ENCODE measurements around the gene OTUB2. TPM values are rescaled to one million over a fixed set of nuclear protein-coding genes. Genes with fewer than 3 reads are reported as not detected.

Gene OTUB2
- total RNA-seq, 2 donors from 2014 or later = 2.2 to 2.7 TPM

- Histone ChIP-seq H3K9me3 (no peaks in the 10 kb centered on the region), H3K4me3 (no peak overlapping the region), H3K9ac (ENCODE audit: low read depth in 2 of 2, low read length in 2 of 2) (no peak overlapping the region), H3K27ac (no peak overlapping the region), H3K36me3 (no peaks in the 10 kb centered on the region), H3K27me3 (no peaks in the 10 kb centered on the region), H3K4me1 (no peaks in the 10 kb centered on the region)
- DNase-seq = no peak
- intact Hi-C loops (cut with DNase I) = no loop called here
- TF ChIP-seq, protein P1, sequence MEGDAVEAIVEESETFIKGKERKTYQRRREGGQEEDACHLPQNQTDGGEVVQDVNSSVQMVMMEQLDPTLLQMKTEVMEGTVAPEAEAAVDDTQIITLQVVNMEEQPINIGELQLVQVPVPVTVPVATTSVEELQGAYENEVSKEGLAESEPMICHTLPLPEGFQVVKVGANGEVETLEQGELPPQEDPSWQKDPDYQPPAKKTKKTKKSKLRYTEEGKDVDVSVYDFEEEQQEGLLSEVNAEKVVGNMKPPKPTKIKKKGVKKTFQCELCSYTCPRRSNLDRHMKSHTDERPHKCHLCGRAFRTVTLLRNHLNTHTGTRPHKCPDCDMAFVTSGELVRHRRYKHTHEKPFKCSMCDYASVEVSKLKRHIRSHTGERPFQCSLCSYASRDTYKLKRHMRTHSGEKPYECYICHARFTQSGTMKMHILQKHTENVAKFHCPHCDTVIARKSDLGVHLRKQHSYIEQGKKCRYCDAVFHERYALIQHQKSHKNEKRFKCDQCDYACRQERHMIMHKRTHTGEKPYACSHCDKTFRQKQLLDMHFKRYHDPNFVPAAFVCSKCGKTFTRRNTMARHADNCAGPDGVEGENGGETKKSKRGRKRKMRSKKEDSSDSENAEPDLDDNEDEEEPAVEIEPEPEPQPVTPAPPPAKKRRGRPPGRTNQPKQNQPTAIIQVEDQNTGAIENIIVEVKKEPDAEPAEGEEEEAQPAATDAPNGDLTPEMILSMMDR (IDR thresholded peaks at IDR 0.05) = no peak
Measured at GRCh38 chr14:94027566-94028449, 1.7 kb downstream of the OTUB2 start.

GRCh38 chr14:94028450-94028826 lies 2.3 kb downstream of the OTUB2 start:
- Histone ChIP-seq H3K4me1 (no peaks in the 10 kb centered on the region), H3K27me3 (no peaks in the 10 kb centered on the region), H3K9me3 (no peaks in the 10 kb centered on the region), H3K36me3 (no peaks in the 10 kb centered on the region), H3K9ac (ENCODE audit: low read depth in 2 of 2, low read length in 2 of 2) (no peak overlapping the region), H3K4me3 (no peak overlapping the region), H3K27ac (no peak overlapping the region)
- intact Hi-C loops (cut with DNase I) = no loop called here
- no peak for DNase-seq
- TF ChIP-seq, protein P1 (IDR thresholded peaks at IDR 0.05) = no peak

- Histone ChIP-seq H3K27me3 (no peaks in the 10 kb centered on the region), H3K9ac (ENCODE audit: low read depth in 2 of 2, low read length in 2 of 2) (no peak overlapping the region), H3K9me3 (no peaks in the 10 kb centered on the region), H3K4me3 (no peak overlapping the region), H3K36me3 (no peaks in the 10 kb centered on the region), H3K27ac (no peak overlapping the region), H3K4me1 (no peaks in the 10 kb centered on the region)
- TF ChIP-seq, protein P1 (IDR thresholded peaks at IDR 0.05) = no peak
- intact Hi-C loops (cut with DNase I) = no loop called here
- no peak for DNase-seq
Measured at GRCh38 chr14:94029265-94029664, 3.1 kb downstream of the OTUB2 start.

- peak; percentile 26 for DNase-seq
- H3K36me3 ChIP-seq = no peaks in the 10 kb centered on the region
- H3K4me3 ChIP-seq = no peak overlapping the region
- no peak overlapping the region for H3K9ac ChIP-seq (ENCODE audit: low read depth in 2 of 2, low read length in 2 of 2)
- H3K27me3 ChIP-seq = no peaks in the 10 kb centered on the region
- intact Hi-C loops (cut with DNase I) = no loop called here
- H3K27ac ChIP-seq = no peak overlapping the region
- H3K4me1 ChIP-seq = no peaks in the 10 kb centered on the region
- TF ChIP-seq, protein P1 (IDR thresholded peaks at IDR 0.05) = no peak
- no peaks in the 10 kb centered on the region for H3K9me3 ChIP-seq
Measured at GRCh38 chr14:94029671-94030203, 3.6 kb downstream of the OTUB2 start.

GRCh38 chr14:94030571-94030970 lies 4.4 kb downstream of the OTUB2 start:
- H3K27me3 ChIP-seq = no peaks in the 10 kb centered on the region
- no peak overlapping the region for H3K4me3 ChIP-seq
- no peak overlapping the region for H3K9ac ChIP-seq (ENCODE audit: low read depth in 2 of 2, low read length in 2 of 2)
- no peaks in the 10 kb centered on the region for H3K9me3 ChIP-seq
- intact Hi-C loops (cut with DNase I) = no loop called here
- H3K36me3 ChIP-seq = no peaks in the 10 kb centered on the region
- H3K27ac ChIP-seq = no peak overlapping the region
- no peaks in the 10 kb centered on the region for H3K4me1 ChIP-seq
- no peak for DNase-seq
- TF ChIP-seq, protein P1 (IDR thresholded peaks at IDR 0.05) = no peak

All from colonic mucosa (tissue), 4 donors.